ENCODE data around the gene LNX2. TPM values are rescaled to one million over a fixed set of nuclear protein-coding genes. Genes with fewer than 3 reads are reported as not detected.
A peak's percentile ranks its signal among the peaks of the same experiment; 100 is the strongest.

Gene LNX2
- total RNA-seq, 4 donors from 2014 or later = 5.0 to 6.6 (median 5.7) TPM

DNA sequence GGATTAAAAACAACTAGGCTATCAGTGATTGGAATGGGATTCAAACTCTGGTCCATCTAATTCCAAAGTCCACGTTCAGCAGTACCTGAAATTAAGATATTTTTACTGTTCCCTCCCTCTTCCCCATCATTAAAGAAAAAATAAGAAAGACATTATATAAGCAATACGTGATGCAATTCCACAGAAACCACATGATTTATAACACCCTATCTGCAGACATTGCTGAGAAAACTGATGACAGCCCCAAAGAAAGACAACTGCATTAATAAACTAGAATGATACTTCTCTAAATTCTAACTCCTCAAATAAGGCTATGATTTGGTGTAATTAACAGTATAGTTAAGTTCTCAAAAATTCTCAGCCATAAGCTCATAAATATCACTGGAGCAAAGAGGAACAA lies 19.1 kb downstream of the LNX2 start:
- no peak for DNase-seq (ENCODE audit: low spot score)
- no peak for ATAC-seq (ENCODE audit: low FRiP score)
- TF ChIP-seq, protein P1, sequence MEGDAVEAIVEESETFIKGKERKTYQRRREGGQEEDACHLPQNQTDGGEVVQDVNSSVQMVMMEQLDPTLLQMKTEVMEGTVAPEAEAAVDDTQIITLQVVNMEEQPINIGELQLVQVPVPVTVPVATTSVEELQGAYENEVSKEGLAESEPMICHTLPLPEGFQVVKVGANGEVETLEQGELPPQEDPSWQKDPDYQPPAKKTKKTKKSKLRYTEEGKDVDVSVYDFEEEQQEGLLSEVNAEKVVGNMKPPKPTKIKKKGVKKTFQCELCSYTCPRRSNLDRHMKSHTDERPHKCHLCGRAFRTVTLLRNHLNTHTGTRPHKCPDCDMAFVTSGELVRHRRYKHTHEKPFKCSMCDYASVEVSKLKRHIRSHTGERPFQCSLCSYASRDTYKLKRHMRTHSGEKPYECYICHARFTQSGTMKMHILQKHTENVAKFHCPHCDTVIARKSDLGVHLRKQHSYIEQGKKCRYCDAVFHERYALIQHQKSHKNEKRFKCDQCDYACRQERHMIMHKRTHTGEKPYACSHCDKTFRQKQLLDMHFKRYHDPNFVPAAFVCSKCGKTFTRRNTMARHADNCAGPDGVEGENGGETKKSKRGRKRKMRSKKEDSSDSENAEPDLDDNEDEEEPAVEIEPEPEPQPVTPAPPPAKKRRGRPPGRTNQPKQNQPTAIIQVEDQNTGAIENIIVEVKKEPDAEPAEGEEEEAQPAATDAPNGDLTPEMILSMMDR (IDR thresholded peaks at IDR 0.05) = no peak

DNA sequence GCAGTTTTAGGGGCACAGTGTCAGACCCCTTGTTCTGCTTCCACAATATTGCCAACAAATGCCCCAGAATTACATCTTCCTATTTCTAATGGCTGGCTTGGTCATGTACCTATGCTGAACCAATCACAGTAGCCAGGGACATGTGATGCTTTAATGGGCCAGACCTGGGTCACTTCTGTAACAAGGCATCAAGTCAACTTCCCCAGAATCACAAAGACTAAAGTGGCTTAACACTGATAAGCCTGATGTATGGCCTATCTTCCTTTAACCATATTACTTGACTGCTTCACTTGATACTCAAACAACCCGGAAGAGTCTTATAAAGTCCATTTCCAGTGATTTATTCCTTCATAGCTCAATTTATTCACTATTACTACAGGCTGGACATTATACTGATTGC lies 19.6 kb downstream of the LNX2 start:
- TF ChIP-seq, protein P1 (IDR thresholded peaks at IDR 0.05) = no peak
- DNase-seq (ENCODE audit: low spot score) (no peak), ATAC-seq (ENCODE audit: low FRiP score) (no peak)

DNA sequence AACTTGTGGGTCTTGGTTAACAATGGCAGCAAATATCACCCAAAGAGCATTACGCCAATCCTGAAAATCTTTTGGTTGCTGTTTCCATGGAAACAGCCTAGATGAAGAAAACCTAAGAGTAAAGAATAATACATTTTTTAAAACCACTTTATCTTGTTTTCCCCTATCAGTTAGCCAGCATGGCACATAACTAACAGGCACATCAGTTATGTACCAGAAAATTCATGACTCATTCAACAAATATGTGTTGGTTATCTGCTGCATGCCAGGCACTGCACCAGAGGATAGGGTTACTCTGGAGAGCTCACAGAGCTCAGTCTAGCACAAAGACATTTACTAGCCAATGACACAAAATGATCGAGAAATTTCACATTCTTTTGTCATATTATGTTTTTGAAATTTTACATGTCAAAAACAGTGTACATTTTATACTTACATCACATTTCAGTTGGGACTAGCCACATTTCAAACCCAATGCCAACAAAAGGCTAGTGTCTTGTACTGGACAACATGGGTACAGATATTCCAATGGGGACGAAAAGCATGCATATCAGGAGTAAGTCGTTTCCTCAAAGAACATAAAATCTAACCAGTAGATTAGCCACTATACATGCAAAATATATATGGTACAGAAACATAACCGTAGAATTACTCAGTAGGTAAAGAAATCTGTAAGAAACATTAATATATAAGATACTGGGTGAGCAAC lies 20.3 kb downstream of the LNX2 start:
- TF ChIP-seq, protein P1 (IDR thresholded peaks at IDR 0.05) = no peak
- DNase-seq (ENCODE audit: low spot score) (no peak), ATAC-seq (ENCODE audit: low FRiP score) (peak; percentile 82)

DNA sequence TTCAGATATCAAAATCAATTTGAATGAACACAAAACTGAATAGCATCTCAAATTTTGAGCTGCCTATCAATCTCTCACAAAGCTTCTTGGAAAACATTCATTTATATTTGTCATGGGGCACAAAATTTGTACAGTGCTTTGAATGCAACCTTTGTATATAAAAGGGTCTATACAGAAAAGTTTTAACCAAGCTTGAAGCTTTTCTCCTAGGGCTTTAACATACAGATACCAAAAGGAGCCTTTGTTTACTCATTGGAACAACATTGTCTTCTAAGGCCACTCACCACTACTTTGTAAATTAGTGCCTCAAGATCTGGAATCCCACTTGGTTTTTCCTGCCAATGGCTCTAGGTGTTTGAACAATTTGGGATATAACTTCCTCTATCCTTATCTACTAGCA lies 21.2 kb downstream of the LNX2 start:
- DNase-seq (ENCODE audit: low spot score) (no peak), ATAC-seq (ENCODE audit: low FRiP score) (no peak)
- TF ChIP-seq, protein P1 (IDR thresholded peaks at IDR 0.05) = no peak

DNA sequence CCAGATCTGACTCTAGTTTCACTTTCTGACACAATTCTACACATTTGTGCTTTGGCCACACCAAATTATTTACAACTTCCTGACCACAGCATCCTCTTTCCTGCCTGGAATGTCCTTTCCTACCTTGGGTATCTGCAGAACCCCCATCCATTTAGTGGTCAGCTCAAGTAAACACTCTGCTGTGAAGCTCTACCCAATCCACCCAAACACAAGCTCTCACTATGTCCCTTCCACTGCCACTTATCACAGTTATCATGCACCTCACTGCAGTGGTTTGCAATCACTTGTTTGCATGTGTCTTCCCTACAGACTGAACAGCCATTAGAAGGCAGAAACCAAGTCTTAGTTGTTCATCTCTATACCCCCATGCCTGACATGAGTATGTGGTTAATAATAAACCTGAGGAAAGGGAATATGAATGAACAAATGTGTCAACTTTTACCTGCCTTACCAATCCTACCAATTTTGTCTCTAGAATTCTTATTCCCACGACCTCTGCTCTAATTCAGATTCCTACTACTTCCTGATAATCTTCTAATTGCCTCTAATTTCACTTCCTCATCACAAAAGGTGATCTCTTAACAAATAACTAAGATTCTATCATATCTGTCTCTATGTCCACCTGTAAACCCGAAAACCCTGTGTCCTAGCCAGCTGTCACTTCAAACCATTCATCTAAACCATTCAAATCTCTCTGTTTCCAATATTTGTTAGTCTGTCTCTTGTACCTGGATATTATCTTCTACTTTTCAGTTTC lies 25.1 kb downstream of the LNX2 start:
- ATAC-seq (ENCODE audit: low FRiP score) (no peak), DNase-seq (ENCODE audit: low spot score) (no peak)
- TF ChIP-seq, protein P1 (IDR thresholded peaks at IDR 0.05) = no peak

DNA sequence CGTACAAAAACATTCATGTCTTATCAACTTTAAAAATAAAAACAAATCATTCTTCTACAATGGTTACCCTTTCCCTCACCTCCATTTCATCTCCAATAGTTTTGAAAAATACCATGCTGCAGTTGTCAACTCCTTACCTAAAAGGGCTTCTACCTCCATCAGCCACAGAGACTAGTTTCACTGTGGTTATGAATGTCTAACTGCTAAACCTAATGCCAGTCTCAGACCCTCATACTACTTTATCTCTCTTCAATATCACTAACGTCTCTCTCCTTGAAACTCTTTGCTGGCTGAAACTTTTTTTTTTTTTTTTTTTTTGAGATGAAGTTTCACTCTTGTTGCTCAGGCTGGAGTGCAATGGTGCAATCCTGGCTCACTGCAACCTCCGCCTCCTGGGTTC lies 27.1 kb downstream of the LNX2 start:
- TF ChIP-seq, protein P1 (IDR thresholded peaks at IDR 0.05) = no peak
- ATAC-seq (ENCODE audit: low FRiP score) = no peak
- no peak for DNase-seq (ENCODE audit: low spot score)

DNA sequence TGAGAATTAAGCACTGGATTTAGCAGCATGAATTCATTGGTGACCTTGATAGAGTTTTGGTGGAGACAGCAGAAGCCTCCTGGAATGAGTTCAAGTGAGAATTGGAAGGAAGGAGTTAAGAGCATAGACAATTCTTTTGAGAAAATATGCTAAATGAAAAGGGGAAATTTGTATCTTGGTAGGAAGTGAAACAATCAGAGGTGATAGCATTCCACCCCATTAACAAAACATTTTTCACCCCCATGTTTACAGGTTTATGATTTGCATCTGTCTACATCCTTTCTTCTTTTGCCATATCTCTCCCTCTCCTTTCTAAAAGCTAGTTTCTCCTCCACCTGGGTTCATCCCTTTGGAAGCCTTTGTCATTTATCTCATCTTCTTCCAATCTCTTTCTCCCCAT lies 27.5 kb downstream of the LNX2 start:
- ATAC-seq (ENCODE audit: low FRiP score) (no peak), DNase-seq (ENCODE audit: low spot score) (no peak)
- TF ChIP-seq, protein P1 (IDR thresholded peaks at IDR 0.05) = no peak

All from omental fat pad (tissue), 4 donors.